Loucy (cell line): ENCODE measurements around the gene RPS6KB2.

Experiments
- CTCF ChIP-seq: fragments of 200-600 bp; sonication (generic); conservative IDR thresholded peaks from 2 replicates; pipeline ENCODE4 v1.5.1; 2014; ENCODE audit warnings: mild to moderate bottlenecking, antibody characterized with exemption, low read length
- EZH2phosphoT487 ChIP-seq: fragments of 200-600 bp; IDR thresholded peaks from 2 replicates; pipeline ENCODE4 v1.6.1; 2018; ENCODE audit warnings: antibody characterized with exemption, mild to moderate bottlenecking, moderate library complexity, borderline replicate concordance

GRCh38 chr11:67400942-67401494, 27.3 kb upstream of the RPS6KB2 start:
- TF ChIP-seq CTCF (no peak), EZH2phosphoT487 (no peak)
